Measurements from ENCODE around the gene TNNI3K. TPM values are rescaled to one million over a fixed set of nuclear protein-coding genes. Genes with fewer than 3 reads are reported as not detected.

TNNI3K gene
- total RNA-seq, 2 donors from 2014 or later, result 0.59 to 0.96 TPM

- H3K4me3 ChIP-seq, result no peak overlapping the region
- H3K36me3 ChIP-seq, result no peaks in the 10 kb centered on the region
- intact Hi-C loops (cut with DNase I), result no loop called here
- no peak for TF ChIP-seq CTCF (IDR thresholded peaks at IDR 0.05)
- no peak overlapping the region for H3K9ac ChIP-seq (ENCODE audit: low read depth in 2 of 2, low read length in 2 of 2)
- no peaks in the 10 kb centered on the region for H3K27me3 ChIP-seq
- no peaks in the 10 kb centered on the region for H3K4me1 ChIP-seq
- no peak overlapping the region for H3K27ac ChIP-seq
- no peak for DNase-seq
- H3K9me3 ChIP-seq, result no peaks in the 10 kb centered on the region
These were observed 201.8 kb downstream of the TNNI3K start for GRCh38 chr1:74437035-74437434.

GRCh38 chr1:74452035-74452434, 216.8 kb downstream of the TNNI3K start:
- TF ChIP-seq CTCF (IDR thresholded peaks at IDR 0.05), result no peak
- Histone ChIP-seq H3K27ac (no peak overlapping the region), H3K4me1 (no peaks in the 10 kb centered on the region), H3K9ac (ENCODE audit: low read depth in 2 of 2, low read length in 2 of 2) (no peak overlapping the region), H3K36me3 (no peaks in the 10 kb centered on the region), H3K4me3 (no peak overlapping the region), H3K27me3 (no peaks in the 10 kb centered on the region), H3K9me3 (no peaks in the 10 kb centered on the region)
- DNase-seq, result no peak
- intact Hi-C loops (cut with DNase I), result no loop called here

- intact Hi-C loops (cut with DNase I), result no loop called here
- no peak for DNase-seq
- Histone ChIP-seq H3K4me1 (no peaks in the 10 kb centered on the region), H3K27ac (no peak overlapping the region), H3K9ac (ENCODE audit: low read depth in 2 of 2, low read length in 2 of 2) (no peak overlapping the region), H3K27me3 (no peaks in the 10 kb centered on the region), H3K4me3 (no peak overlapping the region), H3K9me3 (no peaks in the 10 kb centered on the region), H3K36me3 (no peaks in the 10 kb centered on the region)
- no peak for TF ChIP-seq CTCF (IDR thresholded peaks at IDR 0.05)
These were observed 218.1 kb downstream of the TNNI3K start for GRCh38 chr1:74453277-74453676.

GRCh38 chr1:74455390-74455789, 220.2 kb downstream of the TNNI3K start:
- DNase-seq, result no peak
- Histone ChIP-seq H3K9me3 (no peaks in the 10 kb centered on the region), H3K27ac (no peak overlapping the region), H3K9ac (ENCODE audit: low read depth in 2 of 2, low read length in 2 of 2) (no peak overlapping the region), H3K4me1 (no peaks in the 10 kb centered on the region), H3K36me3 (no peaks in the 10 kb centered on the region), H3K4me3 (no peak overlapping the region), H3K27me3 (no peaks in the 10 kb centered on the region)
- TF ChIP-seq CTCF (IDR thresholded peaks at IDR 0.05), result no peak
- intact Hi-C loops (cut with DNase I), result no loop called here

- H3K9me3 ChIP-seq, result no peaks in the 10 kb centered on the region
- no peaks in the 10 kb centered on the region for H3K4me1 ChIP-seq
- no peak for TF ChIP-seq CTCF (IDR thresholded peaks at IDR 0.05)
- H3K27ac ChIP-seq, result no peak overlapping the region
- intact Hi-C loops (cut with DNase I), result no loop called here
- H3K27me3 ChIP-seq, result no peaks in the 10 kb centered on the region
- no peak for DNase-seq
- no peak overlapping the region for H3K9ac ChIP-seq (ENCODE audit: low read depth in 2 of 2, low read length in 2 of 2)
- no peak overlapping the region for H3K4me3 ChIP-seq
- no peaks in the 10 kb centered on the region for H3K36me3 ChIP-seq
These were observed 222.1 kb downstream of the TNNI3K start for GRCh38 chr1:74457253-74457652.

Data from colonic mucosa (tissue), 4 donors.